HEK293 (cell line): ENCODE data around the gene RUVBL1.

Experiments
- CTCF ChIA-PET: fragments of 350-600 bp; formaldehyde crosslinking; extraction: SDS; loops from one replicate; lab custom pipeline; 2021; ENCODE audit warnings: antibody characterized with exemption; lab: Yijun Ruan, JAX
- POLR2A ChIA-PET: fragments of 300-600 bp; formaldehyde crosslinking; extraction: SDS; loops from one replicate; lab custom pipeline; 2020; ENCODE audit warnings: antibody characterized with exemption, inconsistent platforms; lab: Yijun Ruan, JAX
- H3K27ac ChIP-seq: fragments of 200-500 bp; sonication (Bioruptor generic); 2 replicates; pipeline ENCODE4 v1.5.1; 2014; ENCODE audit warnings: low read depth, low read length, control low read depth, inconsistent platforms; ENCODE audit errors: extremely low read depth
- H3K36me3 ChIP-seq, 2 experiments: fragments of 200-500 bp in 1 of 2; sonication (Bioruptor generic) in 1 of 2; 1 replicate in 1 of 2; 2 replicates in 1 of 2; pipeline ENCODE4 v1.5.1; 2014 to 2017; ENCODE audit warnings: inconsistent platforms in 2 of 2, low read length in 2 of 2; ENCODE audit not compliant: control insufficient read depth in 2 of 2, insufficient read depth in 1 of 2
- H3K4me1 ChIP-seq: fragments of 200-500 bp; sonication (Bioruptor generic); 2 replicates; pipeline ENCODE4 v1.5.1; 2014; ENCODE audit warnings: mild to moderate bottlenecking, low read length, inconsistent platforms; ENCODE audit not compliant: control insufficient read depth, insufficient read depth
- H3K4me3 ChIP-seq: 2 replicates; pipeline ENCODE4 v1.5.1; 2011; ENCODE audit warnings: low read depth, mild to moderate bottlenecking, control low read depth, low read length, moderate library complexity
- H3K9me3 ChIP-seq: fragments of 200-500 bp; sonication (Bioruptor generic); 2 replicates; pipeline ENCODE4 v1.5.1; 2014; ENCODE audit warnings: low read depth, low read length, inconsistent platforms; ENCODE audit not compliant: control insufficient read depth, insufficient read depth
- REPIN1 ChIP-seq: fragments of 450-650 bp; formaldehyde crosslinking; IDR thresholded peaks from 2 replicates; pipeline ENCODE4 v1.5.1; 2017; ENCODE audit warnings: missing biosample characterization, missing genetic modification characterization, low read depth
- REST ChIP-seq: fragments of 450-650 bp; formaldehyde crosslinking; IDR thresholded peaks from 2 replicates; pipeline ENCODE4 v1.5.1; 2016; ENCODE audit warnings: missing biosample characterization, missing genetic modification characterization
- WT1 ChIP-seq: fragments of 450-650 bp; formaldehyde crosslinking; IDR thresholded peaks from 2 replicates; pipeline ENCODE4 v1.5.1; 2016; ENCODE audit warnings: missing biosample characterization, missing genetic modification characterization
- YY2 ChIP-seq: fragments of 450-650 bp; formaldehyde crosslinking; IDR thresholded peaks from 2 replicates; pipeline ENCODE4 v1.5.1; 2016; ENCODE audit warnings: missing biosample characterization, missing genetic modification characterization
- ZBTB48 ChIP-seq: fragments of 450-650 bp; formaldehyde crosslinking; IDR thresholded peaks from 2 replicates; pipeline ENCODE4 v1.5.1; 2016; ENCODE audit warnings: missing biosample characterization, missing genetic modification characterization
- ZEB2 ChIP-seq: fragments of 450-650 bp; formaldehyde crosslinking; IDR thresholded peaks from 2 replicates; pipeline ENCODE4 v1.5.1; 2016; ENCODE audit warnings: missing biosample characterization, missing genetic modification characterization
- ZIC2 ChIP-seq: fragments of 450-650 bp; formaldehyde crosslinking; IDR thresholded peaks from 2 replicates; pipeline ENCODE4 v1.5.1; 2016; ENCODE audit warnings: missing biosample characterization, missing genetic modification characterization
- ZNF155 ChIP-seq: fragments of 450-650 bp; formaldehyde crosslinking; IDR thresholded peaks from 2 replicates; pipeline ENCODE4 v1.5.1; 2016; ENCODE audit warnings: missing biosample characterization, missing genetic modification characterization
- ZNF169 ChIP-seq: fragments of 450-650 bp; formaldehyde crosslinking; IDR thresholded peaks from 2 replicates; pipeline ENCODE4 v1.5.1; 2016; ENCODE audit warnings: missing biosample characterization, missing genetic modification characterization
- ZNF549 ChIP-seq: fragments of 450-650 bp; IDR thresholded peaks from 2 replicates; pipeline ENCODE4 v1.5.1; 2018; ENCODE audit warnings: missing biosample characterization, missing genetic modification characterization, mild to moderate bottlenecking, inconsistent platforms, moderate library complexity
- ZNF558 ChIP-seq: fragments of 450-650 bp; formaldehyde crosslinking; IDR thresholded peaks from 2 replicates; pipeline ENCODE4 v1.5.1; 2016; ENCODE audit warnings: missing biosample characterization, missing genetic modification characterization
- ZNF654 ChIP-seq: fragments of 450-650 bp; formaldehyde crosslinking; IDR thresholded peaks from 2 replicates; pipeline ENCODE4 v1.5.1; 2016; ENCODE audit warnings: low read depth, missing biosample characterization, missing genetic modification characterization
- ZNF677 ChIP-seq: fragments of 450-650 bp; IDR thresholded peaks from 2 replicates; pipeline ENCODE4 v1.5.0; 2018; ENCODE audit warnings: missing biosample characterization, mild to moderate bottlenecking, missing genetic modification characterization, moderate library complexity
- ZNF777 ChIP-seq: fragments of 450-650 bp; formaldehyde crosslinking; IDR thresholded peaks from 2 replicates; pipeline ENCODE4 v1.5.1; 2017; ENCODE audit warnings: missing biosample characterization, missing genetic modification characterization, borderline replicate concordance
- ZNF785 ChIP-seq: fragments of 450-650 bp; formaldehyde crosslinking; IDR thresholded peaks from 2 replicates; pipeline ENCODE4 v1.5.1; 2016; ENCODE audit warnings: missing biosample characterization, missing genetic modification characterization
- ZNF792 ChIP-seq: fragments of 450-650 bp; formaldehyde crosslinking; IDR thresholded peaks from 2 replicates; pipeline ENCODE4 v1.5.1; 2016; ENCODE audit warnings: missing biosample characterization, missing genetic modification characterization
- TF ChIP-seq, protein P1 (sequence below): fragments of 450-650 bp; formaldehyde crosslinking; IDR thresholded peaks from 2 replicates; pipeline ENCODE4 v1.5.1; 2016; ENCODE audit warnings: missing biosample characterization, missing genetic modification characterization
- TF ChIP-seq, protein P2 (sequence below): fragments of 450-650 bp; formaldehyde crosslinking; IDR thresholded peaks from 2 replicates; pipeline ENCODE4 v1.5.1; 2017; ENCODE audit warnings: missing biosample characterization, missing genetic modification characterization
- TF ChIP-seq, protein P3 (sequence below): fragments of 450-650 bp; formaldehyde crosslinking; IDR thresholded peaks from 2 replicates; pipeline ENCODE4 v1.5.1; 2016; ENCODE audit warnings: missing biosample characterization, missing genetic modification characterization

RUVBL1 gene

DNA sequence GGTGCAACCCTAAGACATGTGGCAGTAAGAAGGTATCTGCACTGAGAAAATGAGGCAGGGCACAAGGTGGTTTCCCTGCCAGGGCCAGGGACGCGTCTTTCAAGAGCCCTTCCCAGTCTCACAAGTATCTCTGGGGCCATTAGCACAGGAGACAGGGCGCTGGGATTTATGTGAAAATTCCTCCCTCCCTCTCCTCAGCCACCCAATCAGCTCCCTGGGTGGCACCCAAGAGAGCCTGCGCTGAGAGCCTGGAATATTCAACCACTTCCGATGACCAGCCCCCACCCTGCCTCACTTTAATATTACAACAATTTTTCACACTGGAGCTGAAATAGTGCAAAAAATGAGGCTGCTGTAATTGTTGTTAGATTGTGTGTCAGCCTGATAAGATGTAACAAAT lies 45.3 kb downstream of the RUVBL1 start (continued):
- TF ChIP-seq, protein P1, sequence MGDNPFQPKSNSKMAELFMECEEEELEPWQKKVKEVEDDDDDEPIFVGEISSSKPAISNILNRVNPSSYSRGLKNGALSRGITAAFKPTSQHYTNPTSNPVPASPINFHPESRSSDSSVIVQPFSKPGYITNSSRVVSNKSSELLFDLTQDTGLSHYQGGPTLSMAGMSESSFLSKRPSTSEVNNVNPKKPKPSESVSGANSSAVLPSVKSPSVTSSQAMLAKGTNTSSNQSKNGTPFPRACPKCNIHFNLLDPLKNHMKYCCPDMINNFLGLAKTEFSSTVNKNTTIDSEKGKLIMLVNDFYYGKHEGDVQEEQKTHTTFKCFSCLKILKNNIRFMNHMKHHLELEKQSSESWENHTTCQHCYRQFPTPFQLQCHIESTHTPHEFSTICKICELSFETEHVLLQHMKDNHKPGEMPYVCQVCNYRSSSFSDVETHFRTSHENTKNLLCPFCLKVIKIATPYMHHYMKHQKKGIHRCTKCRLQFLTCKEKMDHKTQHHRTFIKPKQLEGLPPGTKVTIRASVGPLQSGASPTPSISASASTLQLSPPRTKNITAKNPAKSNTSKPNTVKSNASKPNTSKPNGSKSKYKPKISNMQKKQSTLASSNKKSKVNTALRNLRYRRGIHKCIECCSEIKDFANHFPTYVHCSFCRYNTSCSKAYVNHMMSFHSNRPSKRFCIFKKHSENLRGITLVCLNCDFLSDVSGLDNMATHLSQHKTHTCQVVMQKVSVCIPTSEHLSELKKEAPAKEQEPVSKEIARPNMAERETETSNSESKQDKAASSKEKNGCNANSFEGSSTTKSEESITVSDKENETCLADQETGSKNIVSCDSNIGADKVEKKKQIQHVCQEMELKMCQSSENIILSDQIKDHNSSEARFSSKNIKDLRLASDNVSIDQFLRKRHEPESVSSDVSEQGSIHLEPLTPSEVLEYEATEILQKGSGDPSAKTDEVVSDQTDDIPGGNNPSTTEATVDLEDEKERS: no peak
- TF ChIP-seq ZNF785 (tag by site-specific recombination): no peak

DNA sequence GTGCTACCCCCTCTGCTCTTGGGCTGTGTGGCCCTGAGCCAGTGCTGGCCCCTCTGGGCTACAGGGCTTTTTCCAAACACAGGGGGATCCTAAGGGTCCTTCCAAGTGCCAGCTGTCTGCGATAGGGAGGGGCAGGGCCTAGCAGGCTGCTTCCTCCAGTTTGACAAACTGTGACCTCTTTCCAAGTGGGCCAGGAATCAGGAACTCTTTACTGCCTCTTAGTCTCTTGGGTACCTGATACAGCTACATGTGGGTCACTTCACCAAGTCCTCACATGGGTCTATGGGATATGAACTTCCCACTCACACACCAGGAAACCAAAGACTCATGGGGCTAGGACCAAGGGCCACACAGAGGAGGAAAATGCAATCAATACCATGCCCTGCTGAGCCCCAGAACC lies 45.9 kb downstream of the RUVBL1 start:
- H3K4me3 ChIP-seq: no peak overlapping the region
- no peaks in the 10 kb centered on the region for H3K9me3 ChIP-seq
- H3K27ac ChIP-seq: no peak overlapping the region
- H3K36me3 ChIP-seq: peaks cover 0 to 73% of the 10 kb centered on the region in 2 experiments; a peak in 1 of 3 replicates
- no peak for TF ChIP-seq YY2 (tag by site-specific recombination)
- peak; percentile 84 for TF ChIP-seq ZIC2
- TF ChIP-seq, all 188 proteins: peak for 1
- H3K4me1 ChIP-seq: no peaks in the 10 kb centered on the region
- ChIA-PET CTCF (no interaction called here), POLR2A (no interaction called here)

DNA sequence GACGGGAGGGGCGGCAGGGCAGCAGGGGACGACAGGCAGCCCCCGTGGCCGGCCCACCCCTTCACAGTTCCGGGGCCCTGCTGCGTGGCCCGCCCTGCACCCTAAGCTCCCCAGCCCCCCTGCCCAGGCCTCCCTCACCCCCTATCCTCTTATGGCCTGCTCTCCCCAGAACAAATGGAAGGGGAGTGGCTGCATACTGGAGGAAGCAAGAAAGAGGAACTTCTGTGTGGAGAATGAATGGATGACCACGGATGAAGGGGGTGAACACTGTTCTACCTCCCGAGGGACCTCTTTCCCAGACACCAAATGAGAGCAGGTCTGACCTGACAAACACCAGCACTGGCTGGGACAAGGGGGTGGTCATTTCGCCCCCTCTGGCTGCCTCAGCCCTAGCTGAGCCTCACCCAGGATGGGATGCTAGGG lies 46.4 kb downstream of the RUVBL1 start:
- no peak for TF ChIP-seq ZNF155 (tag by site-specific recombination)
- no peak for TF ChIP-seq ZNF792
- TF ChIP-seq, protein P2, sequence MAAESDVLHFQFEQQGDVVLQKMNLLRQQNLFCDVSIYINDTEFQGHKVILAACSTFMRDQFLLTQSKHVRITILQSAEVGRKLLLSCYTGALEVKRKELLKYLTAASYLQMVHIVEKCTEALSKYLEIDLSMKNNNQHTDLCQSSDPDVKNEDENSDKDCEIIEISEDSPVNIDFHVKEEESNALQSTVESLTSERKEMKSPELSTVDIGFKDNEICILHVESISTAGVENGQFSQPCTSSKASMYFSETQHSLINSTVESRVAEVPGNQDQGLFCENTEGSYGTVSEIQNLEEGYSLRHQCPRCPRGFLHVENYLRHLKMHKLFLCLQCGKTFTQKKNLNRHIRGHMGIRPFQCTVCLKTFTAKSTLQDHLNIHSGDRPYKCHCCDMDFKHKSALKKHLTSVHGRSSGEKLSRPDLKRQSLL (tag by site-specific recombination): no peak
- no peak for TF ChIP-seq ZNF777
- TF ChIP-seq ZNF169 (tag by site-specific recombination): no peak
- TF ChIP-seq ZNF558 (tag by site-specific recombination): no peak
- no peak for TF ChIP-seq ZEB2 (tag by site-specific recombination)
- TF ChIP-seq REPIN1 (tag by site-specific recombination): no peak
- no peak for TF ChIP-seq WT1 (tag by site-specific recombination)
- no peak for TF ChIP-seq ZNF654 (tag by site-specific recombination)
- TF ChIP-seq ZBTB48 (tag by site-specific recombination): no peak
- TF ChIP-seq, all 188 proteins: peak for 0
- ChIA-PET POLR2A (no interaction called here), CTCF (no interaction called here)
- H3K27ac ChIP-seq: no peak overlapping the region
- no peak overlapping the region for H3K4me3 ChIP-seq
- H3K36me3 ChIP-seq: peaks cover 0 to 73% of the 10 kb centered on the region in 2 experiments; a peak in 1 of 3 replicates
- no peaks in the 10 kb centered on the region for H3K4me1 ChIP-seq
- no peaks in the 10 kb centered on the region for H3K9me3 ChIP-seq

GRCh38 chr3:128076483-128077201 lies 47.0 kb downstream of the RUVBL1 start:
- Histone ChIP-seq H3K36me3 (peaks cover 0 to 73% of the 10 kb centered on the region in 2 experiments; a peak in 1 of 3 replicates), H3K9me3 (no peaks in the 10 kb centered on the region), H3K4me3 (no peak overlapping the region), H3K27ac (no peak overlapping the region), H3K4me1 (no peaks in the 10 kb centered on the region)
- ChIA-PET POLR2A (no interaction called here), CTCF (interaction anchor here (1.1 kb wide), 1 partner anchor 40 kb away, joined by 7 read pairs; no protein-coding TSS in a partner anchor)
- TF ChIP-seq ZNF792 (no peak), REST (tag by site-specific recombination) (no peak), ZNF549 (tag by site-specific recombination) (no peak), ZNF677 (tag by site-specific recombination) (no peak)
- TF ChIP-seq, protein P3, sequence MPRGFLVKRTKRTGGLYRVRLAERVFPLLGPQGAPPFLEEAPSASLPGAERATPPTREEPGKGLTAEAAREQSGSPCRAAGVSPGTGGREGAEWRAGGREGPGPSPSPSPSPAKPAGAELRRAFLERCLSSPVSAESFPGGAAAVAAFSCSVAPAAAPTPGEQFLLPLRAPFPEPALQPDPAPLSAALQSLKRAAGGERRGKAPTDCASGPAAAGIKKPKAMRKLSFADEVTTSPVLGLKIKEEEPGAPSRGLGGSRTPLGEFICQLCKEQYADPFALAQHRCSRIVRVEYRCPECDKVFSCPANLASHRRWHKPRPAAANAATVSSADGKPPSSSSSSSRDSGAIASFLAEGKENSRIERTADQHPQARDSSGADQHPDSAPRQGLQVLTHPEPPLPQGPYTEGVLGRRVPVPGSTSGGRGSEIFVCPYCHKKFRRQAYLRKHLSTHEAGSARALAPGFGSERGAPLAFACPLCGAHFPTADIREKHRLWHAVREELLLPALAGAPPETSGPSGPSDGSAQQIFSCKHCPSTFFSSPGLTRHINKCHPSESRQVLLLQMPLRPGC: no peak
